ENCODE measurements around the gene NKIRAS2. TPM values are rescaled to one million over a fixed set of nuclear protein-coding genes. Genes with fewer than 3 reads are reported as not detected.
A peak's percentile ranks its signal among the peaks of the same experiment; 100 is the strongest.
"Not testable (repeated sequence)": the region's sequence is repeated elsewhere in the genome, so short reads cannot be mapped to it uniquely, and the experiment has no call there.

The NKIRAS2 gene
- total RNA-seq, 1 experiment from 2014 or later: 22.4 TPM

- Histone ChIP-seq H3K27me3 (ENCODE audit: control insufficient read depth, insufficient read depth, low read length) (no peaks in the 10 kb centered on the region), H3K9me3 (ENCODE audit: control insufficient read depth, insufficient read depth, low read depth, low read length) (no peaks in the 10 kb centered on the region), H3K27ac (ENCODE audit: low read length) (no peak overlapping the region), H3K36me3 (ENCODE audit: control insufficient read depth, insufficient read depth, low read length) (no peaks in the 10 kb centered on the region; the same call in 1 of the 2 replicates), H3K4me1 (ENCODE audit: control insufficient read depth, insufficient read depth, low read length) (no peaks in the 10 kb centered on the region), H3K4me3 (ENCODE audit: low read depth in 2 of 2, low read length in 2 of 2) (no peak overlapping the region)
- TF ChIP-seq REST (IDR thresholded peaks at IDR 0.05; ENCODE audit: insufficient read depth in 1 of 2, low read depth in 2 of 2, low read length in 1 of 2): no peak
- no peak for TF ChIP-seq POLR2AphosphoS5 (IDR thresholded peaks at IDR 0.05; ENCODE audit: low read depth, low read length)
- TF ChIP-seq CTCF (IDR thresholded peaks at IDR 0.05): no peak
- TF ChIP-seq TCF7L2 (IDR thresholded peaks at IDR 0.05; ENCODE audit: low read depth, low read length): no peak
- TF ChIP-seq SIN3A (IDR thresholded peaks at IDR 0.05; ENCODE audit: borderline replicate concordance, insufficient read depth, low read depth, low read length): no peak
- POLR2A ChIA-PET: no interaction called here
- in situ Hi-C loops (cut with HindIII; ENCODE audit: low pct_unique_long_range_greater_than_20kb, low sequenced_read_pairs) (no loop called here), intact Hi-C loops (cut with micrococcal nuclease; ENCODE audit: unreplicated experiment) (no loop called here)
- DNase-seq (ENCODE audit: low read depth, low spot score) (no peak), ATAC-seq (no peak)
- CTCF ChIA-PET: no interaction called here
- BruUV-seq (replicated peaks): TSS peak; percentile 44
Measured at GRCh38 chr17:42005166-42005565, 14.7 kb upstream of the NKIRAS2 start.

- ChIA-PET POLR2A (no interaction called here), CTCF (no interaction called here)
- no peak for TF ChIP-seq REST (IDR thresholded peaks at IDR 0.05; ENCODE audit: insufficient read depth in 1 of 2, low read depth in 2 of 2, low read length in 1 of 2)
- no peak for TF ChIP-seq SIN3A (IDR thresholded peaks at IDR 0.05; ENCODE audit: borderline replicate concordance, insufficient read depth, low read depth, low read length)
- no peak for TF ChIP-seq POLR2AphosphoS5 (IDR thresholded peaks at IDR 0.05; ENCODE audit: low read depth, low read length)
- no peak for TF ChIP-seq CTCF (IDR thresholded peaks at IDR 0.05)
- TF ChIP-seq TCF7L2 (IDR thresholded peaks at IDR 0.05; ENCODE audit: low read depth, low read length): no peak
- Histone ChIP-seq H3K4me1 (ENCODE audit: control insufficient read depth, insufficient read depth, low read length) (peaks cover 3% of the 10 kb centered on the region; the same call in 1 of the 2 replicates), H3K36me3 (ENCODE audit: control insufficient read depth, insufficient read depth, low read length) (no peaks in the 10 kb centered on the region), H3K4me3 (ENCODE audit: low read depth in 2 of 2, low read length in 2 of 2) (no peak overlapping the region), H3K9me3 (ENCODE audit: control insufficient read depth, insufficient read depth, low read depth, low read length) (no peaks in the 10 kb centered on the region), H3K27me3 (ENCODE audit: control insufficient read depth, insufficient read depth, low read length) (no peaks in the 10 kb centered on the region), H3K27ac (ENCODE audit: low read length) (no peak overlapping the region)
- intact Hi-C loops (cut with micrococcal nuclease; ENCODE audit: unreplicated experiment) (no loop called here), in situ Hi-C loops (cut with HindIII; ENCODE audit: low pct_unique_long_range_greater_than_20kb, low sequenced_read_pairs) (no loop called here)
- DNase-seq (ENCODE audit: low read depth, low spot score) (no peak), ATAC-seq (no peak)
- no TSS peak for BruUV-seq (replicated peaks)
Measured at GRCh38 chr17:42009170-42009569, 10.7 kb upstream of the NKIRAS2 start.

GRCh38 chr17:42010266-42010680, 9.6 kb upstream of the NKIRAS2 start:
- CTCF ChIA-PET; intact Hi-C loops (cut with micrococcal nuclease; ENCODE audit: unreplicated experiment); H3K9me3 ChIP-seq (ENCODE audit: control insufficient read depth, insufficient read depth, low read depth, low read length); H3K4me3 ChIP-seq (ENCODE audit: low read depth in 2 of 2, low read length in 2 of 2); H3K27ac ChIP-seq (ENCODE audit: low read length); in situ Hi-C loops (cut with HindIII; ENCODE audit: low pct_unique_long_range_greater_than_20kb, low sequenced_read_pairs); DNase-seq (ENCODE audit: low read depth, low spot score); POLR2A ChIA-PET; BruUV-seq (replicated peaks); H3K4me1 ChIP-seq (ENCODE audit: control insufficient read depth, insufficient read depth, low read length); H3K36me3 ChIP-seq (ENCODE audit: control insufficient read depth, insufficient read depth, low read length); ATAC-seq; H3K27me3 ChIP-seq (ENCODE audit: control insufficient read depth, insufficient read depth, low read length): not testable (repeated sequence)
